COLO668 (cell line): ENCODE measurements around the gene TRIM44.
"Not testable (repeated sequence)": the region's sequence is repeated elsewhere in the genome, so short reads cannot be mapped to it uniquely, and the experiment has no call there.

ENCODE experiments used
- DNase-seq: peaks from one replicate; lab custom pipeline; 2025; ENCODE audit not compliant: unreplicated experiment; lab: John Stamatoyannopoulos, UW

The TRIM44 gene

GRCh38 chr11:35714882-35715627, 52.5 kb downstream of the TRIM44 start:
- no peak for DNase-seq

- not testable (repeated sequence) for DNase-seq
Observed at GRCh38 chr11:35715677-35716076, 53.1 kb downstream of the TRIM44 start.

- DNase-seq, result peak; percentile 20
Observed at GRCh38 chr11:35717043-35717442, 54.5 kb downstream of the TRIM44 start.

- no peak for DNase-seq
Observed at GRCh38 chr11:35717520-35717919, 54.9 kb downstream of the TRIM44 start.

GRCh38 chr11:35721651-35722282, 59.2 kb downstream of the TRIM44 start:
- no peak for DNase-seq

GRCh38 chr11:35722641-35723040, 60.1 kb downstream of the TRIM44 start:
- no peak for DNase-seq

- no peak for DNase-seq
Observed at GRCh38 chr11:35723493-35723892, 60.9 kb downstream of the TRIM44 start.

GRCh38 chr11:35723913-35724312, 61.3 kb downstream of the TRIM44 start:
- no peak for DNase-seq

- DNase-seq, result no peak
Observed at GRCh38 chr11:35725885-35726284, 63.3 kb downstream of the TRIM44 start.

- DNase-seq, result no peak
Observed at GRCh38 chr11:35727140-35727539, 64.6 kb downstream of the TRIM44 start.

GRCh38 chr11:35730254-35730653, 67.7 kb downstream of the TRIM44 start:
- no peak for DNase-seq

- DNase-seq, result no peak
Observed at GRCh38 chr11:35734669-35735410, 72.3 kb downstream of the TRIM44 start.

- no peak for DNase-seq
Observed at GRCh38 chr11:35735411-35735810, 72.8 kb downstream of the TRIM44 start.

- DNase-seq, result peak; percentile 17
Observed at GRCh38 chr11:35735903-35736302, 73.3 kb downstream of the TRIM44 start.

GRCh38 chr11:35736952-35737351, 74.4 kb downstream of the TRIM44 start:
- DNase-seq, result no peak

GRCh38 chr11:35740061-35740799, 77.7 kb downstream of the TRIM44 start:
- DNase-seq, result no peak

- no peak for DNase-seq
Observed at GRCh38 chr11:35742707-35743454, 80.3 kb downstream of the TRIM44 start.

- no peak for DNase-seq
Observed at GRCh38 chr11:35746356-35747153, 84.0 kb downstream of the TRIM44 start.

- DNase-seq, result peak; percentile 53
Observed at GRCh38 chr11:35747668-35748067, 85.1 kb downstream of the TRIM44 start.

- DNase-seq, result no peak
Observed at GRCh38 chr11:35748644-35749043, 86.1 kb downstream of the TRIM44 start.
